AG04449 (cell line): ENCODE results near the gene CEL.

Source experiments
- CTCF ChIA-PET: fragments of 350-600 bp; formaldehyde crosslinking; extraction: SDS; loops from one replicate; lab custom pipeline; 2021; ENCODE audit warnings: antibody characterized with exemption; lab: Yijun Ruan, JAX
- POLR2A ChIA-PET: fragments of 400-600, 350-600 bp; formaldehyde crosslinking; extraction: SDS; loops from one replicate; lab custom pipeline; 2020; ENCODE audit warnings: antibody characterized with exemption, inconsistent platforms; lab: Yijun Ruan, JAX
- DNase-seq: peaks from one replicate; pipeline ENCODE4 v3.0.0-alpha.2; 2010; ENCODE audit warnings: low read depth, low spot score
- H3K4me3 ChIP-seq: 2 replicates; pipeline ENCODE4 v1.5.1; 2011; ENCODE audit warnings: low read depth, mild to moderate bottlenecking, control low read depth, low read length
- TF ChIP-seq, protein P1 (sequence below): IDR thresholded peaks from one replicate; pipeline ENCODE4 v1.5.1; 2011; ENCODE audit warnings: mild to moderate bottlenecking, moderate library complexity, low read length, control low read depth, inconsistent platforms; ENCODE audit not compliant: insufficient read depth; ENCODE audit errors: missing control alignments

The CEL gene

DNA sequence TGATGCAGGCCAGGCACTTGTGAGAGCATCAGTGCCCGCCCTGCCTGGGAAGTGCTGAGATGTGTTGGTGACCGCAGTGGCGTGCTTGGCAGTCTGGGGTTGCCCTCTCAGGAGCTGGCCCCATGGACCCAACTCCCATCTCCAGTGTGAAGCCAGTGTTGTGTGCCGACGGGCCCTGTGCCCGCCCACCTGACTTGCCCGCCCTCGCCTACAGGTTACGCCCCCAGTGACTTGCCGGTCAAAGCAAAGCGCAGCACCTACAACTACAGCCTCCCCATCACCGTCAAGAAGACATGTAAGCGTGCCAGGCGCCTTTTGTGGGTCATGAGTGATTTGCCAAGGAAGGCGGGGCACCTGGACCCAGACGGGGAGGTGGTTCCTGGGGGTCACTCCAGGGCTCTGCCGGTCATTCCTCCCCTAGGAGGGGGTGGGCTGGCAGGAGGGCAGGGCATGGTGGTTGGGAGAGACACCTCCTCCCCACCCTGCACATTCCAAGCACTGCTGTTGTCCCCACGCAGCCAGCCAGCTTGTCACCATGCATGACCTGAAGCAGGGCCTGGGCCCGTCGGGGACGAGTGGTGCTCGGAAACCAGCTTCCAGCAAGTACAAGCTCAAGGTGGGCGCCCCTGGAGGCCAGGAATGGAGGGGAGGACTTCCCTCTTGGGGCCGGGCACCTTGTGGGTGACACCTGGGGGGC lies 7.4 kb upstream of the CEL start:
- ChIA-PET CTCF (interaction anchor here (1.1 to 27.8 kb wide), 4 partner anchors 13 to 92 kb away, joined by 3 to 462 read pairs (median 10); no protein-coding TSS in a partner anchor), POLR2A (interaction anchor here (1.0 to 1.1 kb wide), 2 partner anchors 9 to 22 kb away, joined by 3 to 4 read pairs; no protein-coding TSS in a partner anchor)
- no peak for DNase-seq
- TF ChIP-seq, protein P1, sequence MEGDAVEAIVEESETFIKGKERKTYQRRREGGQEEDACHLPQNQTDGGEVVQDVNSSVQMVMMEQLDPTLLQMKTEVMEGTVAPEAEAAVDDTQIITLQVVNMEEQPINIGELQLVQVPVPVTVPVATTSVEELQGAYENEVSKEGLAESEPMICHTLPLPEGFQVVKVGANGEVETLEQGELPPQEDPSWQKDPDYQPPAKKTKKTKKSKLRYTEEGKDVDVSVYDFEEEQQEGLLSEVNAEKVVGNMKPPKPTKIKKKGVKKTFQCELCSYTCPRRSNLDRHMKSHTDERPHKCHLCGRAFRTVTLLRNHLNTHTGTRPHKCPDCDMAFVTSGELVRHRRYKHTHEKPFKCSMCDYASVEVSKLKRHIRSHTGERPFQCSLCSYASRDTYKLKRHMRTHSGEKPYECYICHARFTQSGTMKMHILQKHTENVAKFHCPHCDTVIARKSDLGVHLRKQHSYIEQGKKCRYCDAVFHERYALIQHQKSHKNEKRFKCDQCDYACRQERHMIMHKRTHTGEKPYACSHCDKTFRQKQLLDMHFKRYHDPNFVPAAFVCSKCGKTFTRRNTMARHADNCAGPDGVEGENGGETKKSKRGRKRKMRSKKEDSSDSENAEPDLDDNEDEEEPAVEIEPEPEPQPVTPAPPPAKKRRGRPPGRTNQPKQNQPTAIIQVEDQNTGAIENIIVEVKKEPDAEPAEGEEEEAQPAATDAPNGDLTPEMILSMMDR, result no peak
- no peak overlapping the region for H3K4me3 ChIP-seq

DNA sequence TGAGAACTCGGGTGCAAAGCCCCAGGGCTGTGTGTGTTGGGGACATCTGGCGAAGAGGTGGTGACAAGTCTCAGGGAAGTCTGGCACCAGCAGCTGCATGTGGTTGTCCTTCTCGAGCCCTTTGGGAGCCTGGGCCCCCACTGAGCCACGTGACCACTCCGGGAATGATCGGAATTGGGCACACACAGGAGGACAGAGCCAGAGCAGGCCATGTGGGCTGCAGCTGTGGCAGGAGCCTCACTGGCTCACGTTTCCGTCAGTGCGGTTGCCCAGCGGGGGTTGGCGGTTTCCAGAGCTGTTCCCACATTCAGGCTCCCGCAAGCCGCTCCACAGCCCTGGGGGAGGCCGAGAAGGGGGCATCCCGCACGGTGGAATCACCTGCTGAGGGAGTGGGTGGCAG lies 6.8 kb upstream of the CEL start:
- TF ChIP-seq, protein P1, result no peak
- CTCF ChIA-PET, result interaction anchor here (1.5 to 27.8 kb wide), 3 partner anchors 14 to 91 kb away, joined by 4 to 462 read pairs (median 17); no protein-coding TSS in a partner anchor
- no peak overlapping the region for H3K4me3 ChIP-seq
- DNase-seq, result peak; percentile 69
- POLR2A ChIA-PET, result interaction anchor here (1.0 kb wide), 1 partner anchor 21 kb away, joined by 3 read pairs; no protein-coding TSS in a partner anchor

DNA sequence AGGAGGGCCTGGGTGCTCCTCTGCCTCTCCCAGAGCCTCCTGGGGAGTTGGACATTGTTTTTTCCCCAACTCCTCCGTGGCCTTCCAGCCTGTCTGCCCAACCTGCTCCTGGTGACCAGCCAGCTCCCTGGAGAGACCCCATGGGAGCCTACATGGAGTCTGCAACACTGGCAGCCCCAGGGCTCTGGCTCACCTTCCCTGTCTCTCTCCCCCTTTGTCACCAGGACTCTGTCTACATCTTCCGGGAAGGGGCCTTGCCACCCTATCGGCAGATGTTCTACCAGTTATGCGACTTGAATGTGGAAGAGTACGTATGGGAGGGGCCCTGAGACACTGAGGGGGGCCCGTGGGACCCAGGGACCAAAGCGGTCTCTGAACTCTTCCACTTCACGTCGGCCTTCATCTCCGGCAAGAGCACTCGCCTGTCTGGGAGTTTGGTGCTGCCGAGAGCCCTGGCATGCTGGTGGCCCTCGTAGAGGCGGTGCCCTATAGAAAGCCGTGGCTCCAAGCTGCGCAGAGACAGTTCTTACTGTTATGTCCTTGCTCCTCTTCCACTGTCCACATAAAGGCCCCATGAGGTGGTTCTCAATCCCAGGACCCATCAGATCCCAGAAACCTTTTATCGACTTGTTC lies 5.9 kb upstream of the CEL start:
- H3K4me3 ChIP-seq, result no peak overlapping the region
- TF ChIP-seq, protein P1, result no peak
- POLR2A ChIA-PET, result no interaction called here
- DNase-seq, result no peak
- CTCF ChIA-PET, result interaction anchor here (0.6 to 27.8 kb wide), 5 partner anchors 8 to 429 kb away, joined by 3 to 462 read pairs (median 4); no protein-coding TSS in a partner anchor

DNA sequence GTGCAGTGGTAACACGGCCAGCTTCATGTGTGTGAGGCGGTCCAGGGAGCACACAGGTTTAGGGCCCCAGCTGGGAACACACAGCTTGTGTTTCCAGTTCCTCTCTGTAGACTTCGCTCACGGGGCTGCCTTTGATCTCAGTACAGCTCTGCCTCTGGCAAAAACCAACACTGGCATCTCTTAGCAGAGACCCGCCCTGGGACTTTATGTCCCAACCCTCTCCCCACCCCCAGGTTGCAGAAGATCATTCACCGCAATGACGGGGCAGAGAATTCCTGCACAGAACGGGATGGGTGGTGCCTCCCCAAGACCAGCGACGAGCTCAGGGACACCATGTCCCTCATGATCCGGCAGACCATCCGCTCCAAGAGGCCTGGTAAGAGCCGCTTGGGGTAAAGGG lies 5.2 kb upstream of the CEL start:
- ChIA-PET CTCF (interaction anchor here (0.6 to 27.8 kb wide), 4 partner anchors 8 to 428 kb away, joined by 3 to 462 read pairs (median 4); no protein-coding TSS in a partner anchor), POLR2A (no interaction called here)
- DNase-seq, result no peak
- H3K4me3 ChIP-seq, result no peak overlapping the region
- TF ChIP-seq, protein P1, result no peak

DNA sequence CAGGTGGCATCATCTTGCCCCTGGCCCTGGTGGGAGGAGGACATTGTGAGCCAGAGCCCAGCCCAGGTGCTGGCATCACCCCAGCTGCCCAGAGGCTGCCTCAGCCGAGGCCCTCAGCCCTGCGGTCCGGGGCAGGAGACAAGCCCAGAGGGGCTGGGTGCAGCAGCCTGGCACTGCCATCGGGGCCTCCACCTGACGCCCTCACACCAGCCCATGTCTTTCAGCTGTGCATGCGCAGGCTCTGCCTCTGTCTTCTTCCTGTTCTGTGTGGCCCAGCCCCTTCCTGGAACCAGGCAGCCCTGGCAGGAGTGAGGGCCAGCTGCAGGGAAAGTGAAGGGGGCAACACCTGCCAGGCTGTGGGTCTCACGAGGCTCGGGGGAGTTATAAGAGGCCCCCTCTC lies 4.8 kb upstream of the CEL start:
- TF ChIP-seq, protein P1, result no peak
- DNase-seq, result no peak
- no peak overlapping the region for H3K4me3 ChIP-seq
- POLR2A ChIA-PET, result no interaction called here
- CTCF ChIA-PET, result interaction anchor here (1.6 to 27.8 kb wide), 3 partner anchors 9 to 89 kb away, joined by 5 to 462 read pairs (median 6); no protein-coding TSS in a partner anchor

DNA sequence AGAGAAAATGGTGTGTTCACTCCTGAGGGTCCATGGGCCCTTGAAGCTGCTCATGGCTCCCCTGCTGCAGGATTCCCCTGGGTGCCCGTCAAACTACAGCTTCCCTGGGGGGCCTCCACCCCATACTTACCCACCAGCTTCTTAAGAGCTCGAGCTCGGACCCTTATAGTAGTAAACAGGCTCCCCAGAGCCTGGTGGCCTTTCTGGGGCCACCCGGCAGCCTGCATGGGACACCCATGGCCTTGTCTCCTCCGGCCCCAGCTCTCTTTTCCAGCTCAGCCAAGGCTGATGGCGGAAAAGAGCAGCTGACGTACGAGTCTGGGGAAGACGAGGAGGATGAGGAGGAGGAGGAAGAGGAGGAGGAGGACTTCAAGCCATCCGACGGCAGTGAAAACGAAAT lies 4.2 kb upstream of the CEL start:
- CTCF ChIA-PET, result interaction anchor here (1.6 to 27.8 kb wide), 3 partner anchors 9 to 88 kb away, joined by 5 to 462 read pairs (median 6); no protein-coding TSS in a partner anchor
- DNase-seq, result no peak
- H3K4me3 ChIP-seq, result no peak overlapping the region
- TF ChIP-seq, protein P1, result no peak
- POLR2A ChIA-PET, result no interaction called here
